MM.1S (cell line): ENCODE data around the gene REPS1.

Experiments
- DNase-seq: peaks from one replicate; pipeline ENCODE4 v3.0.0-alpha.2; 2015
- H2AFZ ChIP-seq: fragments of 300-600 bp; sonication (generic); 2 replicates; pipeline ENCODE4 v1.6.0; 2016; ENCODE audit warnings: antibody characterized with exemption, low read length
- H3F3A ChIP-seq: fragments of 300-600 bp; sonication (generic); 2 replicates; pipeline ENCODE4 v1.6.1; 2016; ENCODE audit warnings: mild to moderate bottlenecking, antibody characterized with exemption, low read length, moderate library complexity, mixed read lengths; ENCODE audit not compliant: insufficient read depth
- H3K27ac ChIP-seq: fragments of 300-600 bp; sonication (generic); 2 replicates; pipeline ENCODE4 v1.5.1; 2016; ENCODE audit warnings: mild to moderate bottlenecking, low read length
- H3K27me3 ChIP-seq: fragments of 300-600 bp; sonication (generic); replicated peaks from 2 replicates; pipeline ENCODE4 v1.6.0; 2016; ENCODE audit warnings: low read length; ENCODE audit not compliant: insufficient read depth
- H3K36me3 ChIP-seq: fragments of 300-600 bp; sonication (generic); replicated peaks from 2 replicates; pipeline ENCODE4 v1.6.1; 2016; ENCODE audit warnings: mild to moderate bottlenecking, low read length, mixed read lengths; ENCODE audit not compliant: insufficient read depth
- H3K4me1 ChIP-seq: fragments of 300-600 bp; sonication (generic); 2 replicates; pipeline ENCODE4 v1.6.1; 2016; ENCODE audit warnings: low read length, mixed read lengths
- H3K4me2 ChIP-seq: fragments of 300-600 bp; sonication (generic); 2 replicates; pipeline ENCODE4 v1.6.0; 2016; ENCODE audit warnings: low read depth, low read length
- H3K4me3 ChIP-seq: fragments of 300-600 bp; sonication (generic); 2 replicates; pipeline ENCODE4 v1.5.1; 2016; ENCODE audit warnings: low read length, mixed read lengths
- H3K79me2 ChIP-seq: fragments of 300-600 bp; sonication (generic); 2 replicates; pipeline ENCODE4 v1.6.1; 2016; ENCODE audit warnings: mixed run types, low read length, mixed read lengths
- H3K9ac ChIP-seq: fragments of 300-600 bp; sonication (generic); 2 replicates; pipeline ENCODE4 v1.6.1; 2016; ENCODE audit warnings: low read length, mixed read lengths
- H3K9me2 ChIP-seq: fragments of 300-600 bp; sonication (generic); replicated peaks from 2 replicates; pipeline ENCODE4 v1.6.1; 2016; ENCODE audit warnings: mild to moderate bottlenecking, low read length, mixed read lengths; ENCODE audit not compliant: insufficient read depth
- H3K9me3 ChIP-seq: fragments of 300-600 bp; sonication (generic); replicated peaks from 2 replicates; pipeline ENCODE4 v1.6.1; 2016; ENCODE audit warnings: mild to moderate bottlenecking, low read length, mixed read lengths; ENCODE audit not compliant: insufficient read depth
- H4K20me1 ChIP-seq: fragments of 300-600 bp; sonication (generic); 2 replicates; pipeline ENCODE4 v1.6.1; 2016; ENCODE audit warnings: mild to moderate bottlenecking, low read length, moderate library complexity, mixed read lengths; ENCODE audit not compliant: insufficient read depth
- EZH2 ChIP-seq: fragments of 300-600 bp; sonication (generic); optimal IDR thresholded peaks from 2 replicates; pipeline ENCODE3; 2017; ENCODE audit warnings: low read depth, mild to moderate bottlenecking, antibody characterized with exemption, low read length, mixed read lengths
- EZH2phosphoT487 ChIP-seq: fragments of 300-600 bp; sonication (generic); IDR thresholded peaks from 2 replicates; pipeline ENCODE4 v1.6.1; 2018; ENCODE audit warnings: antibody characterized with exemption, low read length
- TF ChIP-seq, protein P1 (sequence below): fragments of 300-600 bp; sonication (generic); IDR thresholded peaks from 2 replicates; pipeline ENCODE4 v1.5.1; 2016; ENCODE audit warnings: antibody characterized with exemption, low read length, mixed read lengths

Gene REPS1

DNA sequence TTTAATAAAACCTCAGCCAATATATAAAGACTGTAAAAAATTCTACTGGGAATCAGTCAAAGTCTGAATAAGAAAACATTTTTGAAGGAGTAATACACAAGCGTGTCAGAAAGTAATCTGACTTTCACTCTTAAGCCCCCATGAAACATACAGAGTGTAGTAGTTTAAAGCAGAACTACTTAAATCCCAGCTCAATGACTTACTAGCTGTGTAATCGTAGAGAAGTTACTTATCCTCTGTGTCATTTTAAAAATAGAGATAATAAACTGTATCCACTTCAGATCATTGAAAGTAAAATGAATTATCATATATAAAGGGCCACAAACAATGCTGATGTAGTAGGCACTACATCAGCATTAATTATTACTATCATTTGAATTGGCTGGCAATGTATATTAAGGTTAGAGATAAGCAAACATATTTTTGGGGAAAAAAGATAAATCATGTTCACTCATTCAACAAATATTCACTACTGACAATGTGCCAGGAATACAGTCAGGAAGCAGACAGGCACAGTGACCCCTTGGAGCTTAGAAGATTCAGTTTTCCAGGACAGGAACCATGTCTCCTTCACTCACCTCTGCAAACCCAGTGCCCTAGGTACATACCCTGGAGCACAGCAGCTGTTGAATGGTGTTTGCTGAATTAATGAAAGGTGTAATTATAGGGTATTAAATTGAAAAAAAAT, 14.4 kb downstream of the REPS1 start:
- Histone ChIP-seq H3K4me1 (0 out of 2 replicates have a peak, but pooled peaks cover 5% of the 10 kb centered on the region), H3K9me2 (no peaks in the 10 kb centered on the region), H3K27ac (no peak overlapping the region), H3F3A (no peaks in the 10 kb centered on the region), H3K36me3 (no peaks in the 10 kb centered on the region), H4K20me1 (no peaks in the 10 kb centered on the region), H2AFZ (no peak overlapping the region), H3K4me3 (no peak overlapping the region), H3K9me3 (no peaks in the 10 kb centered on the region), H3K79me2 (peaks cover 98% of the 10 kb centered on the region), H3K27me3 (no peaks in the 10 kb centered on the region), H3K9ac (no peak overlapping the region), H3K4me2 (no peak overlapping the region)
- DNase-seq, result no peak
- TF ChIP-seq EZH2phosphoT487, result no peak
- TF ChIP-seq EZH2, result no peak
- TF ChIP-seq, protein P1, sequence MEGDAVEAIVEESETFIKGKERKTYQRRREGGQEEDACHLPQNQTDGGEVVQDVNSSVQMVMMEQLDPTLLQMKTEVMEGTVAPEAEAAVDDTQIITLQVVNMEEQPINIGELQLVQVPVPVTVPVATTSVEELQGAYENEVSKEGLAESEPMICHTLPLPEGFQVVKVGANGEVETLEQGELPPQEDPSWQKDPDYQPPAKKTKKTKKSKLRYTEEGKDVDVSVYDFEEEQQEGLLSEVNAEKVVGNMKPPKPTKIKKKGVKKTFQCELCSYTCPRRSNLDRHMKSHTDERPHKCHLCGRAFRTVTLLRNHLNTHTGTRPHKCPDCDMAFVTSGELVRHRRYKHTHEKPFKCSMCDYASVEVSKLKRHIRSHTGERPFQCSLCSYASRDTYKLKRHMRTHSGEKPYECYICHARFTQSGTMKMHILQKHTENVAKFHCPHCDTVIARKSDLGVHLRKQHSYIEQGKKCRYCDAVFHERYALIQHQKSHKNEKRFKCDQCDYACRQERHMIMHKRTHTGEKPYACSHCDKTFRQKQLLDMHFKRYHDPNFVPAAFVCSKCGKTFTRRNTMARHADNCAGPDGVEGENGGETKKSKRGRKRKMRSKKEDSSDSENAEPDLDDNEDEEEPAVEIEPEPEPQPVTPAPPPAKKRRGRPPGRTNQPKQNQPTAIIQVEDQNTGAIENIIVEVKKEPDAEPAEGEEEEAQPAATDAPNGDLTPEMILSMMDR, result no peak

DNA sequence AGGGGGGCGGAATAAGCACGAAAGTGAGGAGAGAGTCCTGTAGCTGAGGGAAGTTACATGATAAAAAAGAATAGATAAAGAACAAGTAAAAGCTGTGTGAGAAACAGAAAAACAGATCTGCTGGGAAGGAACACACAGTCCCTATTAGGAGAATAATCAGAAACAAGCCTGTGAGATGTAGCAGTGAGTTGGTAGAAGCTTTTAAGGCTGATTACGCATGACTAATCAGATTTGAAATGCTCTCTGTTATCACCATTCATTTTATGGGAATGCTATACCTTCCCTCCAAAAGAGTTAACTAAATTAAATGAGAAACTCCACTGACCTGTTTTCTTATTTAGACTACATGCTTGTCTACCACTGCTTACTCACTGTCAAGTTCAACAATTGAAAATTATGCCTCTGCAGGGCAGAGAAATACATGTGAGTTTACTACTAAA, 15.8 kb downstream of the REPS1 start:
- no peaks in the 10 kb centered on the region for H4K20me1 ChIP-seq
- H3K79me2 ChIP-seq, result peaks cover 98% of the 10 kb centered on the region
- no peaks in the 10 kb centered on the region for H3F3A ChIP-seq
- H3K4me1 ChIP-seq, result 0 out of 2 replicates have a peak, but pooled peaks cover 5% of the 10 kb centered on the region
- H3K9me2 ChIP-seq, result no peaks in the 10 kb centered on the region
- no peak for DNase-seq
- H3K9me3 ChIP-seq, result no peaks in the 10 kb centered on the region
- no peak overlapping the region for H3K4me3 ChIP-seq
- H3K27me3 ChIP-seq, result no peaks in the 10 kb centered on the region
- H3K9ac ChIP-seq, result no peak overlapping the region
- H3K4me2 ChIP-seq, result no peak overlapping the region
- no peak overlapping the region for H3K27ac ChIP-seq
- no peaks in the 10 kb centered on the region for H3K36me3 ChIP-seq
- TF ChIP-seq, protein P1, result no peak
- TF ChIP-seq EZH2 (no peak), EZH2phosphoT487 (no peak)
- no peak overlapping the region for H2AFZ ChIP-seq

DNA sequence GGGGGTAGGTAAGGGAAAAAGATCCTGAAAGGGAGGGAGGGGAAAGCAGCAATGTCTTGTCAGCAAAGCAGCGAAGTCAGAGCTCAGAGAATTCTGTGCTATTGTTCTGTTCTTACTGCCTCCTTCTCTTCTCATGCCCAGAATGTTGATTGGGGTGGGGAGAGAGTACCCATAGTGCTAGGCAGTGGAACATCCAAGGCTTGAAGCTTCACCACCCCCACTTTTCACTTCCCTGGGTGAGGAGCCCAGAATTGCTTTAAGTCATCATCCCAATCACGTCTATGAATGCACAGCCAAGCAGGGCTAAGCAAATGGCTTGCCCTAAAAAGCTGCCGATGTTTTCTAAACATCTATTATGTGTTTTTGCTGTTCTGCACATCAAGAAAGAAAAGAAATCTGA, 16.5 kb downstream of the REPS1 start:
- H3K27ac ChIP-seq, result no peak overlapping the region
- no peaks in the 10 kb centered on the region for H3F3A ChIP-seq
- H3K4me3 ChIP-seq, result no peak overlapping the region
- peaks cover 98% of the 10 kb centered on the region for H3K79me2 ChIP-seq
- DNase-seq, result no peak
- 0 out of 2 replicates have a peak, but pooled peaks cover 5% of the 10 kb centered on the region for H3K4me1 ChIP-seq
- no peak overlapping the region for H3K4me2 ChIP-seq
- H4K20me1 ChIP-seq, result no peaks in the 10 kb centered on the region
- no peaks in the 10 kb centered on the region for H3K36me3 ChIP-seq
- no peak overlapping the region for H2AFZ ChIP-seq
- no peak overlapping the region for H3K9ac ChIP-seq
- H3K9me3 ChIP-seq, result no peaks in the 10 kb centered on the region
- no peak for TF ChIP-seq EZH2
- TF ChIP-seq, protein P1, result no peak
- no peak for TF ChIP-seq EZH2phosphoT487
- H3K9me2 ChIP-seq, result no peaks in the 10 kb centered on the region
- no peaks in the 10 kb centered on the region for H3K27me3 ChIP-seq
